GM18519 (cell line): Measurements from ENCODE around the gene ICAM2.

Experiments
- ATAC-seq: cut with Tn5 transposase; IDR thresholded peaks from one replicate; pipeline ENCODE4 v1.9.1; 2021; ENCODE audit warnings: mild to moderate bottlenecking, moderate library complexity; ENCODE audit not compliant: unreplicated experiment, low FRiP score

ICAM2 gene

DNA sequence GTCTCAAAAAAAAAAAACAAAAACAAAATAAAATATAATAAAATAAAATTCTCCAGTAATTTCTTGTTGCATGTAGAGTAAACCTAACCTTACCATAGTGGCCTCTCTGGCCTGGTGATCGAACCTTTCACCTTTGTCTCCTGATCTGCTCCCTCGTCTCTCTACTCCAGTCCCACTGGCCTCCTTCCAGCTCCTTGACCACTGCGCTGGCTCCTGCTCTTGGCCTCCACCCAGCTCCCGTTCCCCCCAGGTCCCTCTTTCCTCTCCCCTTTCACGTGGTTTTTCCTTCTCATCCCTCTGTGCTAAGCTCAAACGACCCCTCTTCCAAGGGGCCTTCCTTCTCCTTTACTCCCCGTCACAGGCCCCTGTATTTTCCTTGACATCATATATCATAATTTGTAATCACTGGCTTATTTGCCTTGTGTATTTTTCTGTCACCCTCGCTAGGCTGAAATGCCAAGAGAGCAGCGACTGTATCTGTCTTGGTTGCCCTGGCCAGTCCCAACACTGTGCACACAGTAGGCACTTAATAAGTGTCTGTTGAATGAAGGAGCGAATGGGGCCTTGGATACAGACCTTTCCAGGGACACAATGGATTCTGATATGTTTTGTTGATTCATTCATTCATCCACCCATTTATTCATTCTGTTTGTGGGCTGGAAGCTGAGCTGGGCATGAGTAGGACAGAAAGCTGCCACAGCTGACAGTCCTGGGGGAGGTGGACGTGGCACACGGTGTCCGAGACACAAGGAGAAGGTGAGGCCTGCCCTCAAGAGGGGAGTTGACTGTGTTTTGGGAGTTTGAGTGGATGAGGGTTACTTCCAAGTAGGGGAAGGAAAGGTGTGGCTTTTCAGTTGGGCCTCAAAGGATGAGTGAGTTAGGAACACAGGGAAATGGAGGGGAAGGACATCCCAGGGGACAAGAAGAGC lies 41.9 kb downstream of the ICAM2 start:
- no peak for ATAC-seq

- ATAC-seq, result no peak
These were observed 43.7 kb downstream of the ICAM2 start for GRCh38 chr17:63976702-63977101.

- ATAC-seq, result no peak
These were observed 44.8 kb downstream of the ICAM2 start for GRCh38 chr17:63975541-63976092.

DNA sequence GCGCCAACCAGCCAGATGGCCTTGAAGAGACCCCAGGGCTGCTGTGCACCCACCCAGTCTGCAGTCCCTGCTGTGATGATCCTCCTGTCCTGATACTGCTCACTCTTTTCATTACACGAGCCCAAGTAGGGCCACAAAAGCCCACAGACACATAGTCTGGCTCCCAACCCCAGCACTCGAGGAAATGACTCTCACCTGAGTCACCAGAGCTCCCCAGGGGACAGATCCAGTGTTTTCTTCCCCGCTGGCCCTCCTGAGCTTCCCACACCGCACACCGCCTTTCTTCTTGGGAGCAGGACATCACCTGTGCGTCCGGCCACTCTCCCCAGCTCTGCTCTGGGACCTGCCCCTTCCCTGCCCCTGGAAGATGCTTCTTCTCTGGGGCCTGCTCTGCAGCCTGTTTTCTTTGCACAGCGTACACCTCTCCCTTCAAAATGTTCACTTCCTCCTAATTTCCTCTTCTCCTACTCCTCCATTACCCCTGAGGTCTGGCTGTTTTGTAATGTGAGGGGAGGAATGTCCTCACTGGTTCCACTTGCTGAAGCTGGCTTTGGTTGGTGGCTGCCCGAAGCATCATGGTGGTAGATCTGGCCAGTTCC lies 45.7 kb downstream of the ICAM2 start:
- no peak for ATAC-seq

- ATAC-seq, result no peak
These were observed 46.4 kb downstream of the ICAM2 start for GRCh38 chr17:63973930-63974593.

DNA sequence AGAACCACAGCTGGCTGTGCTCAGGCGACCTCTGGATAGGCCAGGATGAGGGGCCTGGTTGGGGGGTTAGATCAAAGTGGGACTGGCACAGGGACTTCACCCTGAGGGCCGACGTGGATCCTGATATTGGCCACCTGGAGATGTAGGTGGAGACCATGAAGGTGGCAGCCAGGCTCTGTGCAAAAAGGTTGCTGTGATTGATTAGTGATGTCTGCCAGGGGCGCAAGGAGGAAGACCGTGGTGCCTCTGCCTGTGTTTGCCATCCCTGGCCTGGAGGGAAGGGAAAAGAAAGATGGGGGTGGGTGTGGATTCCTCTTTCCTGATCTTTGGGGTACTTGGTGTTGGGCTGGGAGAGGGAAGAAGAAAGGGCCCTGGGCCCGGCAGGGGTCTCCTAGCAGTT lies 47.2 kb downstream of the ICAM2 start:
- ATAC-seq, result no peak

GRCh38 chr17:63972796-63973195 lies 47.6 kb downstream of the ICAM2 start, which contains the start of gene SCN4A:
Gene SCN4A, minus strand, starts transcription at chr17:63972918. Its CDS starts 77 bp downstream, at chr17:63972841.
- ATAC-seq, result no peak

- no peak for ATAC-seq
These were observed 51.2 kb downstream of the ICAM2 start for GRCh38 chr17:63969278-63969677.

DNA sequence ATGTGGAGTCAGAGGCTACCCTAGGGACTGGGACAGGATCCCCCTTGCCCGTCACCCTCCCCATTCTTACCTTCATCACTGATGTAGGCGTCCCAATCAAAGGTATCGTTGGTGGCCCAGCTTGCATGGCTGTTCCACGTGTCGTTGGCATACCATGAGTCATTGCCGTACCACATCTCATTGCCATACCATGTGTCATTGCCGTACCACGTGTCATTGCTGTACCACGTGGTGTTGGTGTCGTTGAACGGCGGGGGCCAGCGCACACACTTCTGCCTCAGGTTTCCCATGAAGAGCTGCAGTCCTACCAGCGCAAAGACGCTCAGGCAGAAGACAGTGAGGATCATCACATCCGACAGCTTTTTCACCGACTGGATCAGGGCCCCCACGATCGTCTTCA lies 52.5 kb downstream of the ICAM2 start:
- no peak for ATAC-seq

- ATAC-seq, result no peak
These were observed 53.7 kb downstream of the ICAM2 start for GRCh38 chr17:63966646-63967264.

GRCh38 chr17:63963123-63963522 lies 57.3 kb downstream of the ICAM2 start:
- ATAC-seq, result no peak

GRCh38 chr17:63962298-63962744 lies 58.1 kb downstream of the ICAM2 start:
- no peak for ATAC-seq

DNA sequence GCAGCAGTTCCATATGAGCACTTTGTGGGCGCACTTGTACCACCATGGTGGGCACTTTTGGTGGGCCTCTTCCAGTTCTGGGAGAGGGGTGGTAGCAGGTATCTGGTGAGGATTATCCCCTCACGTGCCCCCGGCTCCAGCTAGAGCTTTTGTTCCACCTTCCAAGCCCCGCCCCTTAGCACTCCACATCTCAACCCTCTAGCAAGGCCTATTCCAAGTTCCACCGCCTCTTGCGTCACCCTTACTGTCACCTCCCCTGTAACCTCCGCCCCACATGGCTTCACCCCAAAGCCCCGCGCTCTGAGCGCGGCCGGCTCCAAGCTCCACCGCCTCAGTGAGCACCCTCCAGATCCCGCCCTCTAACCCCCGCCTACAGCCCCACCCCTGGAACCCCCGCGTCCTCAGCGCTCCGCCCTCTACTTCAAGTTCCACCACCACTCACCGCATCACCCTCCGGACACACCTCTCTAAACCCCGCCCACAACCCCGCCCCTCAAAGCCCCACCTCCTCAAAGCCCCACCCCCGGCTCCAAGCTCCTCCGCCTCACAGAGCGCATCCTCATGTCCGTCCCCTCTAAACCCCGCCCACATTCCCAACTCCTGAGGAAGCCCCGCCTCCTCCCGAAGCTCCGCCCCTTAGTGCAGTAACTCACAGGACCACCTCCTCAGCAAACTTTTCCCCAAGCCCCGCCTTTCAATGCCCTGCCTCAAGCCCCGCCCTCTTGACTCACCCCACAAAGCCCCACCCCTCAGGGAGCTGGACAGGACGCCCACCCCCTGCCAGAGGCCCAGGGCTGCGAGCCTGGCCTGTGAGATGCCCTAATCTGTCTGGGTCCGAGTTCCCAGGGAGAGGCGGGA lies 58.8 kb downstream of the ICAM2 start:
- no peak for ATAC-seq

DNA sequence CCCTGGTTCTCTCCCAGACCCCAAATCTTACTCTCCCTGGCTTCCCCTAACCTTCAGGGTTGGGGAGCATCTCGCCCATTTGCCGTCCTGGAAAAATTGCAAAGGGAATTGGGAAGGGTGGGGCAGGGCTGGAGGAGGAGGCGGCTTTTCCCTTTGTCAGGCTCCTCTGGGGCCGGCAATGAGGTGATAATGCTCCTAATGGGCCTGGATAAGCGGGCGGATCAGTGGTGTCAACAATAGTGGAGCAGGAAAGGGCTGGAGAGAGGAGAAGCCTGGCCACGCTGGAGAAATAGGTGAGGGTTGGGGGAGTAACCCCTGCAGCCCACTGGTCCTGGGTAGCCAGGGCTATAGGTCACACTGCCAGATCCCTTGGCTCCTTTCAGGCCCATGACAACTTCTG lies 60.0 kb downstream of the ICAM2 start:
- ATAC-seq, result no peak

- ATAC-seq, result no peak
These were observed 60.4 kb downstream of the ICAM2 start for GRCh38 chr17:63960006-63960405.

DNA sequence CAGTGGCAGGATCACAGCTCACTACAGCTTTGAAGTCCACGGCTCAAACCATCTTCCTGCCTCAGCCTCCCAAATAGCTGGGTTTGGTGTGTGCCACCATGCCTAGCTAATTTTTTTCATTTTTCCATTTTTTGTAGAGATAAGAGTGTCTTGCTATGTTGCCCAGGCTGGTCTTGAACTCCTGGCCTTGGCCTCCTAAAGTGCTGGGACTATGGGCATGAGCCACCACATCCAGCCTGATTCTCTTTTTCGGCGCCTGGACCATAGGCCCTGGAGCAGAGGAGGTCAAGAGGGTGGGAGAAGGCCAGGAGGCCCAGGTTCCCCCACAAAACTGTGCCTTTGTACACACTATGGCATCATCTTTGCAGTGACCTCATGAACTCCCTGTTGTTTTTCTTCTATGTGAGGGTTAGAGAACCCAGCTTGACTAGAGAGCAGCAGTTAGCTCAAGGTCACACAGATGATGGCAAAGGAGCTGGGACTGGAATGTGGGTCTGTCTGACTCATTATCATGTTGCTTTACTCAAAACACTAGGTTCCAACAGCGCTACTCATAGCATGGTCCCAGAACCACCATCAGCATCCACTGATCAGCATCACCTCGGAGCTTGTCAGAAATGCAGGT lies 64.0 kb downstream of the ICAM2 start:
- no peak for ATAC-seq

GRCh38 chr17:63955791-63956190 lies 64.6 kb downstream of the ICAM2 start:
- ATAC-seq, result no peak

- ATAC-seq, result no peak
These were observed 65.2 kb downstream of the ICAM2 start for GRCh38 chr17:63955232-63955631.

- ATAC-seq, result no peak
These were observed 65.9 kb downstream of the ICAM2 start for GRCh38 chr17:63954402-63955063.
